HL-60/S4 (cell line): ENCODE results near the gene TANC1.

ENCODE experiments used
- in situ Hi-C: fragments of 300-500 bp; cut with MboI; formaldehyde crosslinking; loops from 2 replicates; pipeline ENCODE4 v1.14.3; 2022; ENCODE audit warnings: low sequenced_read_pairs

Gene TANC1

DNA sequence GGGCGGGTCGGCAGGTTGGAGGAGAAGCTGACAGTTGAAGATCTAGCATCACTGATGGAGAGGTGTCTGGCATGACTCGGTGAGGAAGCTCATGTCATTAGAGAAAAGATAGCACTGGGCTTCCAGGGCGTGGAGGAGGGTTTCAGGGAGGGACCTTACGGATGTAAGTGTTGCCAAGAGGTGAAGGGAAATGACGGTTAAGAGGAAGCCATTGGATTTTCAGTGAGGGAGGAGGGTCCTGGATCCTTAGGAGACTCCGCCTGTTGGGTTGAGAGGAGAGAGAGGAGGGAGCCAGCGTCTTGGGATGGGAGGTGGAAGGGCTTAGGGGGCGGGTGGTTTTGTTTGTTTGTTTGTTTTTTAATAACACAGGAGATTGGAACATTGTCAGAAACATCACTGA is 214.9 kb downstream of the TANC1 start:
- in situ Hi-C loops = no loop called here

DNA sequence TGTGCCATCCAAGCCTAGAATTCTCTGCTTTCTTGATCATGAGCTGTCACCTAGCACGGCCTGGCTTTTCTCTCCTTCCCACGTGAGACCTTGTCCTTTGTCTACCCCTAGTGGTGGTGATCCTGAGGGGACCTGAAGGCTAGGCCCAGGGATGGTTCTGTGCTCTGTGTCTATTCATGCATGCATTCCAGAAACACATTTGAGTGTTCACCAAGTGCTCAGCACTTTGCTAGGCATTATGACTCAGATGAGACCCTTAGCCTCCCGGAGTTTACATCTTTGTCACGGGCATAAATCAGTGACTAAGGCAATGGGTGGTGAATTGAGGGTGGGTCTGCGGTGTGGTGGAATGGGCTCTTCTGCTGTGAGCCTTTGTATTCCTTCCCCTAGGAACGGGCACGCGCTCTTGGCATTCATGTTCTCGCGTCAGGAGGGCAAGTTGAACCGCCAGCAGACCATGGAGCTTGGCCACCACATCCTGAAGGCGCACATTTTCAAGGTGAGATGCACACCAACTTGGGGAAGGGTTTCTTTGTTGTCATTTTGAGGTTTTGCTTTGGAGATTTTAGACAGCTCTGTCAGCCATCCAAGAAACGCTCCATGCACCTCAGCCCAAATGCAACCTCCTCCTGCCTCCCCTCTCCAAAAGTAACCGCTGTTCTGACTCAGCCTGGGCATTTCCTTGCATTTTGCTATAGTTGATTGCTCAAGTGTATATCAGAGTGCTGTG is 217.1 kb downstream of the TANC1 start:
- in situ Hi-C loops = no loop called here

DNA sequence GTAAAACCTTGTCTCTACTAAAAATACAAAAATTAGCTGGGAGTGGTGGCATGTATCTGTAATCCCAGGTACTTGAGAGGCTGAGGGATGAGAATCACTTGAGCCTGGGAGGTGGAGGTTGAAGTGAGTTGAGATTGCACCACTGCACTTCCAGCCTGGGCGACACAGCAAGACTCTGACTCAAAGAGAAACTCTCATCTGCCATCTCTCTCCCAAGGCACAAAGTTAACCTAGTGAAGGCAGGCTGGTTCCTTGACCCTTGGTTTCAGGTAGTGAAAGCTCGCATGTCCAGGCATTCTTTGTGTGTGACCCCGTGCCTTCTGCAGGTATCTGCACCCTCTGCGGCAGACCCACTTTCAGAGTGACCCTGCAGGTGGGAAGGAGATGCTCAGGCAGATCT is 218.0 kb downstream of the TANC1 start:
- in situ Hi-C loops = no loop called here

DNA sequence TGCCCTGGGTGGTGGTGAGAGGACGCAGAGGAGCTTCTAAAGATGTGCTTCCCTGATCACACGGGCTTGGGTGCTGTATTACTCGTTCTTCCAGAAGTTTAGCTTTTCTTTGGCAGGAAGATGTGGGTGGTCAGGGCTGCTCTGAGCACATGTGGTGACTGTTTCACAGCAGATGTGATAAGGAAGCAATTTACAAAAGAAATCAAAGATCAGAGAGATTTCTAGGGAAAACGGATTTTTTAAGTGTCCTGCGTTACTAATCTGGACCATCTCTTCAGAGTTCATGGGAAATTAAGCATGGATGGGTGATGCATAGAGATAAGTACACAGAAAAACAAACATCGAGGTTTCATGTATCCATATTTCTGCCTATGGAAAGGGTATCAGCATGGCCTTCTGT is 218.7 kb downstream of the TANC1 start:
- in situ Hi-C loops = no loop called here

DNA sequence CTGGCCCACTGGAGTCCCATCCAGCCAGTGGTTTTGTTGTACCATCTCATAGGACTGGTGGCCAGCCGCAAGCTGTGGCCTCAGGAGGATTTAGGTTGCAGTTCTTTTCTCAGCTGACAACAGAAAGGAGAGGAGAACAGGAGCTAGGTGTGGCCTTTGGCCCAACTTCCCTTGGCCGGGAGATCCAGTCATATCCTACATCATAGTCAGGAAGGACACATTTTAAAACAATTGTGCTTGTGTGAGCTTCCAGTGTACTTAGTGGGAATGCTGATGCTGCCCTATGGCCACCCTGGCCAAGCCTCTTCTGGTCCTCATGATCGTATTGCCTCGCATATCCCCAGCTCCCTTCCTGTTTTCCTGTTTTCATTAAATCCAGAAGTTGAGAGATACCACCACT is 220.0 kb downstream of the TANC1 start:
- in situ Hi-C loops = no loop called here

DNA sequence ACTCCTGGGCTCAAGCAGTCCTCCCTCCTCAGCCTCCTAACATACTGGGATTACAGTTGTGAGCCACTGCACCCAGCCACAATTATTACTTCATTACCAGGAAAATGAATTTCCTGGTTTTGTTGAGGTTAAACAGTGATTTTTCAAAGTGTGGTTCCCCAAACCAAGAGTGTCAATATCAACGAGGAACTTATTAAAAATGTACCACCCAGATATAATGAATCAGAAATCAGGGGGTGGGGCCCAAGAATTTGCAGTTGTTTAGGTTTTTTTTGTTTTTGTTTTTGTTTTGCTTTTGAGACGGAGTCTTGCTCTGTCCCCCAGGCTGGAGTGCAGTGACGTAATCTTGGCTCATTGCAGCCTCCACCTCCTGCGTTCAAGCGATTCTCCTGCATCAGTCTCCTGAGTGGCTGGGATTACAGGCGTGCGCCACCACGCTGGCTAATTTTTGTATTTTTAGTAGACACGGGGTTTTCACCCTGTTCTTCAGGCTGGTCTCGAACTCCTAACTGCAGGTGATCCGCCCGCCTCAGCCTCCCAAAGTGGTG is 224.0 kb downstream of the TANC1 start:
- in situ Hi-C loops = no loop called here

DNA sequence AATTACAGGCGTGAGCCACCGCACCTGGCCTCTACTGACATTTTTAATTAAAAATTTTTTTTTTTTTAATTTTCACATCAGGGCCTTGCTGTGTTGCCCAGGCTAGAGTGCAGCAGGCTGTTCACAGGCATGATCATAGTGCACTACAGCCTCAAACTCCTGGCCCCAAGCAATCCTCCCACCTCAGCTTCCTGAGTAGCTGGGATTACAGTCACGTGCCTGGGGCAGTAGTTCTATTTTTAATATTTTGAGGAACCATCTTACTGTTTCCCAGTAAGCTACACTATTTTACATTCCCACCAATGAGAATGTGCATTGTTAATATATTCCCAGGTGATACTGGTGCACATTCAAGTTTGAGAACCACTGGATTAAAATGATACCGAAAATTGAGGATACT is 225.4 kb downstream of the TANC1 start:
- in situ Hi-C loops = no loop called here

DNA sequence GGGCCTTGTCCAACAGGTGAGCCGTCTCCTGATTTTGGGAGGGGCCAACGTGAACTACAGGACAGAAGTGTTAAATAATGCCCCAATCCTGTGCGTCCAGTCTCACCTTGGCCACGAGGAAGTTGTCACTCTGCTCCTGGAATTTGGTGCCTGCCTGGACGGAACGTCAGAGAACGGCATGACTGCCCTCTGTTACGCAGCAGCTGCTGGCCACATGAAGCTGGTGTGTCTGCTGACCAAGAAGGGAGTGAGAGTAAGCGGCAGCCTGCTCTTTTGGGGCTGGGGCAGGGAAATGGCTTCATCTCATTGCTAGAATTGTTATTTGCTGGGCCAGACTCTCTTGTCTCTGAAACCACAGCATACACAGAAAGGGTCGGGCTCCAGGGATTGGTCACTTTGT is 225.8 kb downstream of the TANC1 start:
- in situ Hi-C loops = no loop called here

DNA sequence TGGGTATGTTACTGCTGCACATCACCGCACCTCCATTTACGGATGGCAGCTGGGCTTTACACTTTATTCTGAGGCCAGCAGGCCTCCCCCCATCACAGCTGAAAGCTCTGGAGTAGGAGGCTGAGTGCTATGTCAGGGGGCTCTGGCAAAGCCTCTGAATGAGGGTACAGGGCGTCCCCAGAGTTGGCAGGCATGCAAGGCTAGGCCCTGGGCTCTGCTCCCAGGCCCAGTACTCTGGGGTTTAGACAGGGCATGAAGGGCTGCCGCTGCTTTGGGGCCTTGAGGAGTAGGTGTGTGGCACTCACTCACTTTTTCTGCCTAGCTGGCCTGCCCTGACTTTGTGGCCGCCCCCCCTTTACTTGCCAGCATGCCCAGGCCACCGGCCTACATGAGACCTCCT is 227.3 kb downstream of the TANC1 start:
- in situ Hi-C loops = no loop called here

DNA sequence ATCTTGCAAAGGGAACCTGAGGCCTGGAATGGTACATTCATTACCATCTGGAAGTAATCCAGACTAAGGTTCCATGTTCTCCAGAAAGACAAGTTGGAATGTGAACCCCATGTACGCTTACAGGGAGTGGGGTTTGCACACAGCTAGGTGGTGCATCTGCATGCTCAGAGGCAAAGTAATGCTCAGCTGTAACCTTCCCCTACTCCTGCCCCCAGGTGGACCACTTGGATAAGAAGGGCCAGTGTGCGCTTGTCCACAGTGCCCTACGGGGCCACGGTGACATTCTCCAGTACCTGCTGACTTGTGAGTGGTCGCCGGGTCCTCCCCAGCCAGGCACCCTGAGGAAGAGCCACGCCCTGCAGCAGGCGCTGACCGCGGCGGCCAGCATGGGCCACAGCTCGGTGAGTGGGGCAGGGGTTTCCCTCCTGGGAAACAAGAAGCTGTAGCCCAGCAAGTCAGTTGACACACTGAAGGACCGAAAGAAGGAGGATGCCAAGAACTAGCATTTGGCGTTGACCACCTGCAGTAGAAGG is 228.0 kb downstream of the TANC1 start:
- in situ Hi-C loops = no loop called here

DNA sequence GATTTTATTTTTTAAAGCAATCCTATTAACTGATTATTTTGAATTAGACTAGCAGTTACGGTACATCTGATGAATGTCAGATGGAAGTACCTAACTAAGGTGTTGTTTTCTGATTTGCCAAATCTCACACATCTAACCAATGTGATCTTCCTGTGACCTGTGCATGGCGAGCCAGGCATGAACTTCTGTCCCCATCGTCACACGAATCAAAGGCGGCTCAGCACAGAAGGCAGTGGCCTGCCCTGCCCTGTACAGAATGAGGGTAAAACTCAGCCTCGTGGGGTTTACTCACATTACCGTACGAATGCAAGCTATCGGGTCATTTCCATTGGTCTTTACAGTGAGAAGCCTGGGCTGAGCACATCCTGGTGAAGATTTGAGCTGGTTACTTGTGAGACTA is 230.8 kb downstream of the TANC1 start:
- in situ Hi-C loops = no loop called here

DNA sequence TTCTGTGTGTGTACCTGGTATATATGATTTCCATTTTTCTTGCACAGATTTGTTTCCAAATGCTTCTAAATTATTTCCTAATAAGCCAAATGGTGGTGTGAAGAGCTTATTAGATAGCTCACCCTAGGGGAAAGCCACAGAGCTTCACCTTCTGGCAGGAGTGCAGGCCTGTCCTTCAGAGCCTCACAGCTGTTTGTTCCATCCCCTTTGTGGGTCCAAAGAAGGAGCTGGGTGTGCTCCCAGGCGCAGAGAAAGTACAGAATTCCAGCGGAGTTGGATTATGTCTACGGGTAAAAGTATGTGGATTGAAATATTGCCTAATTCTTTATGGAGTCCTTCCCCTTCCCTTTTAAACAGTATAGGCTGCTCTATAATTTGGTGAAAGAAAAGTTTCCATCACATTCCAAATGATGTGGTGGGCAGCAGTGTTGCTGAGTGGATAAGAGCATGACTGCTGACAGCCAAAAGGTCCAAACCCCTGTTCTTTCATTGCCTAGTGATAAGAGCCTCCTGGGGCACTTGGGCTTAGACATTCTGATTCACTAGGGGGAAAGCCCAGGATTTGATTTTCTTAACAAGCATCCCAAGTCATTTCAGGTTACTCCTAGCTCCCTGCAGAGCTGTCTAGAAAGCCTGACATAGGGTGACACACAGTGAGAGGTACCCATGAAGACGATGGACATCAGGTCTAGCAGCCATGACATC is 231.5 kb downstream of the TANC1 start:
- in situ Hi-C loops = no loop called here

DNA sequence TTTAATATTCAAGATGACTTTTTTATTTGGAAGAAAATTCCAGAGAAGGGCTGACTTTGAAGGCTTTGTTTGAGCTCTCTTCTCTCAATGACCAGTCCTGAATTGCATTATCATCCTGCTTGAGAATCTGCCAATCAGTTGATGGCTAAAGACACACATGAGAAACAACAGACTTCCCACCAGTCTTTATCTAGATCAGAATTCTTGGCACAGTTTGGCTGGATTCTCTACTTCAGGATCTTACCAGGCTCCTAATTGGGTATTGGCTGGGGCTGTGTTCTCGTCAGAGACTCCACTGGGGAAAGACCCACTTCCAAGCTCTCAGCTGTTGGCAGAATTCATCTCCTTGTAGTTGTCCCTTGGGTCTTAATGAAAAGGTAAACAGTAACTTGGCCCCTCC is 232.1 kb downstream of the TANC1 start:
- in situ Hi-C loops = no loop called here

DNA sequence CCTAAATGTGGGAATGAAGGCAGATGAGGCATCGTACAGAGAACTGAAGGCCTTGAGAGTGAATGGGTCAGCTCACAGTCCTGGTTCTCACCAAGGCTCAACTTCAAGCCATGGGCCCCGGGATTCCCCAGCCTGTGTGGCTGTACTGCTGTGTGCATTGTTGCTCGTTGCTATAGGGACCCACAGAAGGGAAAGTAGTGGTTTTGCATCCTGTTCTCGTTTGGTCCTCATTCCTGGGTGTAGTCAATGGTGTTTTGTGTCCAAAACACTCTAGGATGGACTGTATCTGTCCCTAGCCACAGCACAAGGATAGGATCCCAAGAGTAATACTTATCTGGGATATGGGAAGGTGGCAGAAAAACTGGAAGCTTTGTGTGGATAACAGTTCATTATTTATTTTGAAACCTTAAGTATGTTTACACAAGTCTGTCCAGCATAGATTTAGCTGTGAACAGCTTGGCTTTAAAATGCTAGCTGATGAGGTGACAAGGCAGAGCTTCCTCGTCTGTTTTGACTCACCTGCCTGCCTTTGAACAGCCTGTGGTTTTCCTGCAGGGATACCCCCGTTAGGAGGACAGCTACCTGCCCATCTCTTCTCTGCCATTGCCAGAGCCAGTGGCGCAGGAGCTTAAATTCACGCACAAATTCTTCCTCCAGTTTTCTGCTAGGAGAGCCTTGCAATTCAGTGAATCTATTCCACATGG is 233.1 kb downstream of the TANC1 start:
- in situ Hi-C loops = no loop called here

DNA sequence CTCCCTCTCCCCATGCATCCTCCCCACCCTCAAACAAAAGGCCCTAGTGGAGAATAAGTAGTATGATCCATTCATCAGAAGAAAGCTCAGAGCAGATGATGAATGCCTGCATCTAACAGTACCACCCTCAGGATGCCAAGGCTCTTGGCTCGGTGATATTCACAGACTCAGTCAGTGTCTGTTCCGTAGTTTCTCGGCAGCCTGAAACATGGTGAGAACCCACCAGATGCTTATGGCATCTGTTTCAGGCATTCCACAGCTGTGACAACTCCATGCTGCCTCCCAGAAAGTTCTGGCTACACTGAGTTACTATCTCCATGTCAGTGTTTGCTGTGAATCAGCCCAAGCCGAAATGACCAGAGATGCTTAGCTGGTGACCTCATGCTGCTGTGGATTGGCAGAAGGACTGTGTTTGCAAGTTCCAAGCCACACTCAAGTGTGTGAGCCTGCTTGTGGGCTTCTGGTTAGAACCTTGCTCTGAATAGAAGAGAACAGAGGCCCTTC is 234.2 kb downstream of the TANC1 start:
- in situ Hi-C loops = no loop called here

DNA sequence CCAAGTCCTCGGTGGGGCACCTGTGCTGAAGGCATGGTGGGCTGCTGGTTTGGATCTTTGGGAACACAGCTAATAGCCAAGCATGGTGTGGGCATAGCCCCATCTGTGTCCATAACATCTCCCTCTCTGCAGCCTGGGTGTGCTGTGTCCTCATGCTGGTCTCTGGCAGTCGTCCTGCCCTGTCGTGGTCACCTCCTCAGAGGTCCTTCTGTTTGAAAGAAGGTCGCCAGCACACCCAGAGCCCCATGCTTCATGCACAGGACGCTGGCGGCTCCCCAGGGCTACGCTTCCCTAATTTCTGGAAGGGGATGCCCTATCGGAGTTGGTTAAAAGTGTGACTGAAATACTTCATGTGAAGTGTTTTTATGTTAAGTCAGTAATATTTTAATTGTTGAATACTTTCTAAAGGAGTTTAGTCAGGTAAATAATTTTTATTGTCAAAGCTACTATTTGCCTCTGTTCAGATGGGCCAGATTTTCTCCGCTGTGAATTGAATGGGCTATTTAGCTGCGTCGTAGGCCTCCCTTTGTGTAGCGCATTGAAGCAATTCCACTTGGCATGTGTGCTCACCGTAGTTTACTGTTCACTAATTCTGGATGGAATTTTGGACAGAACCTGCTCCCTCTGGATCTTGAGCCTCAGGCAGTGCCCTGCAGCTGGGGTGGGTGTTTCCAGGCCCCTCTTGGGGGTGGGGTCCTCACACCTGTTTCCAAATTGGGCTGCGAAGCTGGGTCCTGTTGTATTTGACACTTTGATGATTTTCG is 236.1 kb downstream of the TANC1 start:
- in situ Hi-C loops = no loop called here

DNA sequence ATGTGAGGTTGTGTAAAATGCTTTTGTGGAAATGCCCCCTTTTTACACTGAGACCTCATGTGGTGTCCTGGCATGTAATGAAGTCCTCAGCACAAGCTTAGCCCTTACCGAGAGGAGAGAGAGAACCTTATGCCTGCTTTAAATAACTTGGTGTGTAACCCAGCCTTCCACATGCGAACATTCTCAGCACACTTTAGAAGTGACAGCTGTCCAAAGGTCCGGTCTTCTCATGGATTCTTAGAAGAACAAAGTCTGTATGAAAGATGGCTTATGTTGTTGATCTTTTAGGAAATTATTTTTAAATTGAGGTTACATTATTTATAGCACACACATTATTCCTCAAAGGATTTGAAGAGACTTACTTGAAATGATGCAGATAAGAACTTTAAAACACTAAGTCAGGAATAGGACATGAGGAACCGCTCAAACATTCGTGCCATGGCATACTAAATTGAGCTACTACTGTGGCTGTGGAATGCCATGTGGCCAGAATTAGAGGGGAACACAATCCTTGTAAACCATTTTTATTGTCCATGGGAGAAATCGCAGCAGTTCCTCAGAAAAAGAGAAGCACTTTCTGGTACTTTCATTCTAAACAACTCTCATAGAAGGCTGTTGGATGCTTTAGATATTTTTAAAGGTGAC is 238.4 kb downstream of the TANC1 start:
- in situ Hi-C loops = no loop called here

DNA sequence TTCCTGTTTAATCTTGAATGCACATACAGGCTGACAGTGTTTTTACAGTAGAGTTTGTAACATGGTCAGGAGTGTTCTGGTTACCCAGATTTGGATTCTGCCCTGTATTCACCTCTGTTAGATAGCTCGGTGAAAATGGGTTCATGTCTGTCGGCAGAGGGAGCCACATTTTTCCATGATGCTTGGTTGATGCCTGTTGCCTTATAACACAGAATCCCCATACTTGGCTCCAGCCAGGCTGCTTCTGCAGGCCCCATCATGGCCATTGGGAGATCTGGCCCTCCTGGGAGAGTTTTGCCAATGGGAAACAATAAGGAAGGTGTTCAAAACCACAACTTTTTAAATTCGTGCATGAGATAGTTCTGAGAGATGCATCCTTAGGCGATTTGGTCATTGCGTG is 240.0 kb downstream of the TANC1 start:
- in situ Hi-C loops = no loop called here

DNA sequence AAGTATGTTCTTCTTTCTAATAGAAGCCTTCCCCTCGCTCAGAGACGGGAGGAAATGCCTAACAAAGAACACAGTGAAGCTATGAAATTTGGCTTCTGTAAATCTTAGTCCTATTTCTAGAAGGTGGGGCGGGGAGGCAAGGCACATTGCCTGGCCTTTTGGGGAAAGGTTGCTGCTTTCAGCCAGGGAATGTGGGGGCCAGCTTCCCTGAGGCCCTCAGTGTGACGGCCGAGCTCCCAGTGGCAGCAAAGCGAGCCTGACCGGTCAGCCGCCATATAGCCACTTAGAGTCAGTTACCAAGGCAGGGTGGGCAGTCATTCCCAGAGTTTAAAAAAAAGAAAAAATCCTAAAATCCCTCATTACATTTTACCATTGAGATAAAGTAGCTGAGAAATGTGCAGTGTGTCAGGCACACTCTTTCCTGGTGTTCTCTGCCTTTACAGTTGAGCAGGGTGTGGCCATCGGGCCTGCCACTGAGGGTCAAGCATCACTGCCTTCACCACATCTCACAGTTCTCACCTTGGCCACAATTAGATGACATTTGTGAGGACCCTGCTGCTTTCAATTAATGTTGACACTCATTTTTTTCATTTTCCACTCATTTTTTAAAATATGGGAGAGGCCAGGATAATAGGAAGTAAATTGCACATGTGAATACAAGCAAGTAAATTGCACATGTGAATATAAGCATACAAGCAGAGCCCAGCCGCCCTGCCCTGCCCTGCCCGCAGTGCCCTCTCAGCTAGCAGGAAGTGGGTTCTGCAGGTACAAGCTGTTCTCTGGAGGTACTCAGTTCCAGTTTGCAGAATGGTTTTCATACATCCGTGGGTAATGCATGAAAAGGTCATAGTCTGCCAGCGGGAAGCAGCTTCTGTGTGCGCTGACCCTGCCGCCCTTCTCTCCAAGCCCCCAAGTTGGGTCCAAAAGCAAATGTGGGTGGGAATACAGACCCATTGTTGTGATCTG is 241.2 kb downstream of the TANC1 start:
- in situ Hi-C loops = no loop called here
